Prostate gland (tissue), 2 donors: ENCODE results near the gene FRMD6.

Experiments
- POLR2A ChIP-seq: fragments of 450-650 bp; IDR thresholded peaks from one replicate; pipeline ENCODE4 v1.6.1; 2016; ENCODE audit warnings: antibody characterized with exemption, mild to moderate bottlenecking
- TF ChIP-seq, protein P1 (sequence below), 4 experiments: fragments of 200-600 bp in 2 of 4; fragments of 450-650 bp in 2 of 4; sonication (generic) in 2 of 4; IDR thresholded peaks; 1 replicate in 3 of 4; 2 replicates in 1 of 4; pipeline ENCODE4 v1.5.1; 2016 to 2019; ENCODE audit warnings: antibody characterized with exemption in 4 of 4, mild to moderate bottlenecking in 2 of 4, moderate library complexity in 2 of 4

DNA sequence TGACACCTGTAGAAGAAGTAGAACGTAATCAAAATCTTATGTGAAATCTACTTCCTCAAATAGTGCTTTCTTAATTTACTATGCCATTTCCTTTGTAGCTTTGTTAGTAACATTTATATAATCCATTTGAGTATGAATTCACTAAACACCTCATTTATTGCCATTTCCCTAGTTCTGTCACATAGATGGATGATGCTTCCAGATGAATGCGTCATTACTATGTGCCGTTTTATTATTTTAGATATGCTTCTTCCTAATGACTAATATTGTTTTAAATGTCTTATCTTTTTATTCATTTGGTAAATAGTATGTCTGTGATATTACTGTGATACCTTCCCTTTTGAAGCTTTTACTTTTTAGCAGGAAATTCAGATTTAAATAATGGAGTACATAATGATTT is 14.4 kb downstream of the FRMD6 start:
- no peak for TF ChIP-seq POLR2A
- TF ChIP-seq, protein P1, sequence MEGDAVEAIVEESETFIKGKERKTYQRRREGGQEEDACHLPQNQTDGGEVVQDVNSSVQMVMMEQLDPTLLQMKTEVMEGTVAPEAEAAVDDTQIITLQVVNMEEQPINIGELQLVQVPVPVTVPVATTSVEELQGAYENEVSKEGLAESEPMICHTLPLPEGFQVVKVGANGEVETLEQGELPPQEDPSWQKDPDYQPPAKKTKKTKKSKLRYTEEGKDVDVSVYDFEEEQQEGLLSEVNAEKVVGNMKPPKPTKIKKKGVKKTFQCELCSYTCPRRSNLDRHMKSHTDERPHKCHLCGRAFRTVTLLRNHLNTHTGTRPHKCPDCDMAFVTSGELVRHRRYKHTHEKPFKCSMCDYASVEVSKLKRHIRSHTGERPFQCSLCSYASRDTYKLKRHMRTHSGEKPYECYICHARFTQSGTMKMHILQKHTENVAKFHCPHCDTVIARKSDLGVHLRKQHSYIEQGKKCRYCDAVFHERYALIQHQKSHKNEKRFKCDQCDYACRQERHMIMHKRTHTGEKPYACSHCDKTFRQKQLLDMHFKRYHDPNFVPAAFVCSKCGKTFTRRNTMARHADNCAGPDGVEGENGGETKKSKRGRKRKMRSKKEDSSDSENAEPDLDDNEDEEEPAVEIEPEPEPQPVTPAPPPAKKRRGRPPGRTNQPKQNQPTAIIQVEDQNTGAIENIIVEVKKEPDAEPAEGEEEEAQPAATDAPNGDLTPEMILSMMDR (IDR thresholded peaks at IDR 0.05) = no peak
